ENCODE data around the gene MAGEB1.

MAGEB1 gene

DNA sequence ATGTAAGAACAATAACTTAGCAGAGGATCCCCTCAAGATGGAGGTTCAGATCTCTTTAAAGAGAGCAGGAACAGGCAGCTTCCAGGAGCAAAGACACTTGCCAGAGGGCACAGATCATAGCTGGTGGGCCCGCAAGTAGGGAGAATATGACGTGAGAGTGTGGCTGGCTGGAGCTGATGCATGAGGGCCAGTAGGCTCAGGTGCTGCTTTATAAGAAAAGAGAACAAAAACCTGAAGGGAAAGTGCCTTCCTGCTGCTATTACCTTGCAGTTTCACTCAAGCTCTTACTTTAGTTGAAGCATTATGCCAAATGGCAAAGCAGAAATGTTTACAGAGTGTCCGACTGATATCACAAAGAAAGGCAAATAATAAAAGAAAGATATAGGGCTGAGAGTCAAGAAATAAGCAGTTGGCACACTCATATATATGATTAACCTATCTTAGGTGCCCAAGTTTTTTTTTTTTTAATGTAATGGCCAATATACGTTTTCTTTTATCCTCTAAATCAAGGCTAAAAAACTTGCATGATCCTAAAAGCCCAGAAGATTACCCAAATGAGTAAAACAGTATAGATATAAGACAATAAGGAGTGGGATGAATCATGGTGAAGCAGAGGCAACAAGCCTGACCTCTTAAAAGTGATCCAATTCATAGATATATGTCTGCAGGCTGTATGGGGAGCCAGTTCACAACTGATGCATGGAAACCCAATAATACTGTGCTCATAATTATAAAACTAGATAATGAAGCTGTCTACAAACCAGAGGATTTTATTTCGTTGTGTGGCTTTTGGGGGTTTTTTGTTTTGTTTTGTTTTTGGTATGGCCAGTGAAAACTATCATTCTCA is 49.7 kb downstream of the MAGEB1 start:
- DNase-seq (ENCODE audit: low read depth in 2 of 2) = no peak

- DNase-seq (ENCODE audit: low read depth in 2 of 2) = no peak
Observed at GRCh38 chrX:30301208-30301607, 54.3 kb downstream of the MAGEB1 start.

Measured in stimulated activated CD8-positive, alpha-beta memory T cell treated with anti-CD3 and anti-CD28 coated beads, Interleukin-2, amount 100 ng/mL, for 1 hour (primary cell).